NCI-H748 (cell line): ENCODE data around the gene SCGB1D1.

Source experiments
- DNase-seq: peaks from one replicate; lab custom pipeline; 2025; ENCODE audit not compliant: unreplicated experiment; lab: John Stamatoyannopoulos, UW

Gene SCGB1D1

GRCh38 chr11:62221498-62221897 lies 31.5 kb downstream of the SCGB1D1 start:
- DNase-seq: no peak

- no peak for DNase-seq
These were observed 33.1 kb downstream of the SCGB1D1 start for GRCh38 chr11:62223095-62223494.

- no peak for DNase-seq
These were observed 43.7 kb downstream of the SCGB1D1 start for GRCh38 chr11:62233730-62234129.

- DNase-seq: no peak
These were observed 46.2 kb downstream of the SCGB1D1 start for GRCh38 chr11:62236187-62236586.

GRCh38 chr11:62237499-62237898 lies 47.5 kb downstream of the SCGB1D1 start:
- DNase-seq: no peak

- DNase-seq: no peak
These were observed 48.1 kb downstream of the SCGB1D1 start for GRCh38 chr11:62238151-62238550.

- DNase-seq: no peak
These were observed 51.1 kb downstream of the SCGB1D1 start for GRCh38 chr11:62241095-62241494.

- peak; percentile 87 for DNase-seq
These were observed 52.0 kb downstream of the SCGB1D1 start, which contains the start of gene SCGB1D2 for GRCh38 chr11:62242021-62242420. Gene SCGB1D2 (plus strand): TSS chr11:62242239. CDS start chr11:62242308, 69 bp downstream.
